ENCODE results near the gene APOC3.

APOC3 gene

GRCh38 chr11:116807601-116808261 is 22.0 kb upstream of the APOC3 start:
- no peak for DNase-seq (ENCODE audit: low spot score)

DNA sequence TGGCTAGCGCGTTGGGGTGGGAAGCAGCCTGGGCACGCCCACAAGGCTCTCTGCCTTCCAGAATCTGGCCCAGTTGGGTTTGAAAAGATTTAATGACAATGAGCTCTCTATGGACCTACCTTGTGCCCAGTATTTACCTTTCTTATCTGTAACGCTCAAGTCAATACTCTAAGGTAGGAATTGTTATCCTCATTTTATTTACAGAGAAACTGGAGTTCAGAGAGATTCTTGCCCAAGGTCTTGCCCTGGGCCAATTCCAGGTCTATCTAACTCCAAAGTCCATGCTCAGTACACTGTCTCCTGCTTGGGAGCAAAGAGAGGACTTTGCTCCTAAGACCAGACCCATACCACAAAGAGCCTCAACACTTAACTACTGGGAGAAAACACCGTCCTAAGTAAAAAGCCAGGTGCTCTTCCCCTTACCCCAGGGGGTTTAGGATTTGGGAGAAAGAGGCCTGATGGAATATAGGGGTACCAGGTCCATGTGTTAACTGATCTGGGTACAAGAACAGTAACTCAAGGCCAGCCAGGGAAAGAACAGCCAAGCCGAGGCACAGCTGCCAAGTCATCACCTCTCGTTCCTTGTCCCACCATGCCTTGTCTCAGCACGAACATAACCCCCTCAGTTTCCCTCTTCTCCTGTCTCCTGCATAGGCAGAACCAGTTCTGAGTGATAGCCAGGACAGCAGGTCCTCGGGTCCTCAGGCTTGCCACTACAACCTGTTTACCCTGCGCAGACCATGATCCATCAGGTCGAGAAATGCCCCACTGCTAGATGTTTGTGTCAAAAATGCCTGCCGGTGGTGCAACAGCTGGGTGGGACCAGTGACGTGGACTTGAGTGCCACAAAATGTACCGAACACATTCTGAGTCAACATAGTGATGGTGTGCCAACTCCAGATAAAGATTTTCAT is 21.2 kb upstream of the APOC3 start:
- no peak for DNase-seq (ENCODE audit: low spot score)

DNA sequence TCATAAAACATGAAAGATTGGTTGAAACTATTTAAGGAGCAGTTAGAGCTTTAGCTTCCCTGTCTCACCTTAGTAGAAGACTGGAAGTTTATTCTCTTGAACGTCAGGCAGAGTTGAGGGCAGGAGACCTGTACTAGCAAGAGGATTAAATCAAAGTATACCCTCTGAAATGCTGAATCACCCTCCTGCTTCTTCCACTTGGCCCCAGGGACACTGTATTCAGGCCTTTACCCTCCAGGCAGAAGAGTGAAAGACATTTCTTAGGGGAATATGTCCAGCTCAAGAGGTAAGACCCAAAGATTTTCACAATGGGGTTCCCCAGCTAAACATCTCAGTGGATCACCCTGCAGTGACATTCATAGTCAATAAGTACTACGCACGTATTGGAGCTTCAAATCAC is 18.5 kb upstream of the APOC3 start:
- no peak for DNase-seq (ENCODE audit: low spot score)

DNA sequence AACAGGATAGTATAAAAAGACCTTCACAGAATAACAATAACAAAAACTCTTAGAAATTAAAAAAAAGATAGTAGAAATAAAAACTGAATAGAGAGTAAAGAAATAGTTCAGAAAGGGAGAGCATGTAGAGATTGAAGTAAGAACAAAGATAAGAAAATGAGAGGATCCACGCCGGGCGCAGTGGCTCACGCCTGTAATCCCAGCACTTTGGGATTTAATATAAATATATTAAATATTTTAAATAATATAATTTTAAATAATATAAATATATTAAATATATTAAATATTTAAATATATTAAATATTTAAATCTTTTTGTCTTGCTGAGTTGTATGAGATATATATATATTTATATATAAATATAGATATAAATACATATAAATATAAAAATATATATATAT is 17.6 kb upstream of the APOC3 start:
- DNase-seq (ENCODE audit: low spot score) = no peak

- DNase-seq (ENCODE audit: low spot score) = no peak
Observed at GRCh38 chr11:116813170-116813569, 16.5 kb upstream of the APOC3 start.

GRCh38 chr11:116813781-116814471 is 15.8 kb upstream of the APOC3 start:
- no peak for DNase-seq (ENCODE audit: low spot score)

DNA sequence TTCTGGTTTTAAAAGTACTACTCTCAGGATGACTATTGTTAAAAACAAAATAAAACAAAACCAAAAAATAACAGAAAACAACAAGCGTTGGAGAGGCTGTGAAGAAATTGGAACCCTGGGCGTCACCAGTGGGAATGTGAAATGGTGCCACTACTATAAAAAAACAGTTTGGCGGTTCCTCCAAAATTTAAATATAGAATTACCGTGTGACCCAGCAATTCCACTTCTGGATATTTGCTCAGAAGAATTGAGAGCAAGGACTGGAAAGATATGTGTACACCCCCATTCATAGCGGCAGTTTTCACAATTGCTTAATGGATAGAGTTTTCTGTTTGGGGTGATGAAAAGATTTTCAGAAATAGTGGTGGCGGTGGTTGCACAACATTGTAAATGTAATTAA is 15.2 kb upstream of the APOC3 start:
- DNase-seq (ENCODE audit: low spot score) = no peak

GRCh38 chr11:116819049-116819448 is 10.7 kb upstream of the APOC3 start:
- no peak for DNase-seq (ENCODE audit: low spot score)

- no peak for DNase-seq (ENCODE audit: low spot score)
Observed at GRCh38 chr11:116821050-116821918, 8.4 kb upstream of the APOC3 start.

- no peak for DNase-seq (ENCODE audit: low spot score)
Observed at GRCh38 chr11:116822575-116822974, 7.1 kb upstream of the APOC3 start.

- no peak for DNase-seq (ENCODE audit: low spot score)
Observed at GRCh38 chr11:116823031-116823843, 6.5 kb upstream of the APOC3 start, which contains the start of gene APOA4. Gene APOA4, minus strand, starts transcription at chr11:116823304. Its CDS starts 113 bp downstream, at chr11:116823191.

DNA sequence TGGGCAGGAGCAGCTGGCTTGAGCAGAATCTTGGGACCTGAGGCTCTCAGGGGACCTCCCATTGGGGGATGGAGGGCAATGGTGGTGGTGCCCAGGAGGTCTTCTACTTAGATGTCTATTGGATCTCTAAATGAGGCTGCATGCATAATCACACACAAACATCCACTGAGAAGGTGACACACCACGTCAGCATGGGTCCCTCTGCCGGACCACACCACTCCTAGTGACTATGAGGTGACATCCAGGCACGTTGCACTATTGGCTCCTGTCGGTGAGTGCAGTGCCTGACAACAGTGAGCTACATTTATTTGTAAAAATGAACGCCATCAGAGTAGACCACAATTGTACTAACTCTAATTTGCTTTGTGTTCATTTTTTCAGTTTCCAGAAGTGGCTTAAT is 4.3 kb upstream of the APOC3 start:
- no peak for DNase-seq (ENCODE audit: low spot score)

DNA sequence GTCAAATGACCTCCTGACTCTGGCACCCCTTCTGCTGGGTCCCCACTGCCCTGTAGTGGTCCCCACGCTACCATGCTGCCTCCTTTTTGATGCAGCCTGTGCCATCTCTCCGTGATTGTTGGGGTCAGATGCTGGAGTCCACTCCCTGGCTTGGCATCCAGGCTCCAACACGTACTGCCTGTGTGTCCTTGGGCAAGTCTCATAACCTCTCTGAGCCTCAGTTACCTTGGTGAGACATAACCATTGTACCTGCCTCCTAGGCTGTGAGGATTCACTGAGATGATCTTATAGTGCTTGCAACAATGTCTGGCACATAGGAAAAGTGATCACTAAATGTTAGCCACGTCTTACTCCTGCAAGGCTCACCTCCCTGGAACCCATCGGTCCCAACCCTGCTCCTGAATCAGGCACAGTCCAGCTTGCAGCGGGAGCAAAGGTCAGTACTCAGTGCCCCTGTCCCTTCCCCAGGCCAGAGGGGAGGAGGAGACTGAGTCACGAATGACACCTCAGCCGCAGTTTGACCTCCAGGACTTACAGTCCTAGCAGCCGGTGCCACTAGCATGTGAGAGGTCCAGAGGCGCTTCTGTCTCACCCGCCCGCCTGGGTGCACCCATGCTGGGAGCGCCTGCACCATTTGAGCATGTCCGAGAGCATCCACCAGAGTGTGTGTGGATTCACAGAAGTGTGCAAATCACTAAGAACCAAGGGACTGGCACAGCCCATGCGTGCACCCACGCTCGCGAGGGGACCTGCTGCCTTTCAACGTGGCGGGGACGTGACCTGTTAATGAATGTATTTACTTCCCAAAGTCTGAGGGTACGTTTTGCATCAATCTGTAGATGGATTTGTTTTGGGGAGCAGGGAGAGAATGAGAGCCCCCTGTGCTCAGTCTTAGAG is 3.6 kb upstream of the APOC3 start:
- DNase-seq (ENCODE audit: low spot score) = no peak

DNA sequence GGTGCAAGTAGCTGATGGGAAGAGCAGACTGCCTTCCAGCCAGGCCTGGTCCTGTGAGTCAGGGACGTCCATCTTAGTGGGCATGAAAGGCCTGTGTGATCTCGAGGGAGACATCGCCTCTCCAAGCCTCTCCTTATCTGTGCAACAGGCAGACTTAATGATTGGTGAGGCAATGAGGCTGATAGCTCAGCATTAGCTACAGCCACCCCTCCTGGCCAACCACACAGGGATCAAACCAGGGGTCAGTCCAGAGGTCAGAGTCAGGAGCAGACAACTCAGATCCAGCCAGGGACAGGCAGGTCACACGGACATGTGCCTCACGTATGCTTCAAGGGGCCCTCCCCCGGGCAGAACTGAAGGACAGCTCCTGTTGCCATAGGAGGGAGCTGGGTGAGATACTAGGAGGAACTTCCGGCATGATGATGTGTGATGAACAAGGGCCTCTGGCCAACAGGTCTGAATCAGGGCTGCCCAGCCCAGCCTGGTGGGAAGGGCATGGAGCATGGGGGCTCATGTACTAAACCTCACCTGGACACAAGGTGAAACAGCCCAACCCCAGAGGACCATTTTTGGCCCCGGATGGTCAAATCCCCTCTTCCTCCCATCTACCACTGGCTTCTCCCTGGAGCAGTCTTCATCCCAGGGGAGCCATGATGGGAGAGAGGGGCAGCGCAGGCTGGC is 2.8 kb upstream of the APOC3 start:
- no peak for DNase-seq (ENCODE audit: low spot score)

- no peak for DNase-seq (ENCODE audit: low spot score)
Observed at GRCh38 chr11:116827461-116827860, 2.2 kb upstream of the APOC3 start.

GRCh38 chr11:116828632-116829524 is 829 bp upstream of the APOC3 start:
- no peak for DNase-seq (ENCODE audit: low spot score)

DNA sequence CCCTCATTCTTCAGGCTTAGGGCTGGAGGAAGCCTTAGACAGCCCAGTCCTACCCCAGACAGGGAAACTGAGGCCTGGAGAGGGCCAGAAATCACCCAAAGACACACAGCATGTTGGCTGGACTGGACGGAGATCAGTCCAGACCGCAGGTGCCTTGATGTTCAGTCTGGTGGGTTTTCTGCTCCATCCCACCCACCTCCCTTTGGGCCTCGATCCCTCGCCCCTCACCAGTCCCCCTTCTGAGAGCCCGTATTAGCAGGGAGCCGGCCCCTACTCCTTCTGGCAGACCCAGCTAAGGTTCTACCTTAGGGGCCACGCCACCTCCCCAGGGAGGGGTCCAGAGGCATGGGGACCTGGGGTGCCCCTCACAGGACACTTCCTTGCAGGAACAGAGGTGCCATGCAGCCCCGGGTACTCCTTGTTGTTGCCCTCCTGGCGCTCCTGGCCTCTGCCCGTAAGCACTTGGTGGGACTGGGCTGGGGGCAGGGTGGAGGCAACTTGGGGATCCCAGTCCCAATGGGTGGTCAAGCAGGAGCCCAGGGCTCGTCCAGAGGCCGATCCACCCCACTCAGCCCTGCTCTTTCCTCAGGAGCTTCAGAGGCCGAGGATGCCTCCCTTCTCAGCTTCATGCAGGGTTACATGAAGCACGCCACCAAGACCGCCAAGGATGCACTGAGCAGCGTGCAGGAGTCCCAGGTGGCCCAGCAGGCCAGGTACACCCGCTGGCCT is 641 bp downstream of the APOC3 start:
- no peak for DNase-seq (ENCODE audit: low spot score)

Data from CD4-positive, alpha-beta T cell treated with Interleukin-2 at 100 ng/mL for 4 hours (primary cell).